Common myeloid progenitor, CD34-positive (primary cell): ENCODE data around the gene ATP1A2.

Source experiments
- CTCF ChIA-PET: fragments of 350-600 bp; sonication (Branson Sonifier 250); formaldehyde crosslinking; loops from one replicate; lab custom pipeline; 2021; ENCODE audit warnings: antibody characterized with exemption; lab: Charles Lee
- POLR2A ChIA-PET: fragments of 350-600 bp; sonication (Branson Sonifier 250); formaldehyde crosslinking; loops from one replicate; lab custom pipeline; 2021; ENCODE audit warnings: antibody characterized with exemption; lab: Charles Lee
- DNase-seq, 3 donors: peaks; one replicate each; pipeline versions ENCODE4 v3.0.0 to v3.0.0-alpha.2; 2013
- H3K27ac ChIP-seq, 2 experiments: 1 replicate in 1 of 2; 2 replicates in 1 of 2; pipeline ENCODE4 v1.7.0; 2013; ENCODE audit warnings: inconsistent platforms in 2 of 2, low read length in 2 of 2, mild to moderate bottlenecking in 2 of 2, low read depth in 1 of 2, moderate library complexity in 1 of 2; ENCODE audit not compliant: severe bottlenecking in 2 of 2, insufficient read depth in 1 of 2, poor library complexity in 1 of 2
- H3K27me3 ChIP-seq, 5 experiments: replicated peaks in 2 of 5; 1 replicate in 3 of 5; 2 replicates in 2 of 5; pipeline versions ENCODE4 v1.6.1 to v1.7.0; 2013; ENCODE audit warnings: low read length in 4 of 5, mild to moderate bottlenecking in 2 of 5, moderate library complexity in 2 of 5, inconsistent platforms in 1 of 5; ENCODE audit not compliant: insufficient read depth in 5 of 5, control insufficient read depth in 4 of 5
- H3K36me3 ChIP-seq, 4 experiments: 1 replicate in 2 of 4; 2 replicates in 2 of 4; pipeline versions ENCODE4 v1.6.1 to v1.7.0; 2013; ENCODE audit warnings: low read length in 3 of 4, control low read depth in 1 of 4, mild to moderate bottlenecking in 1 of 4; ENCODE audit not compliant: control insufficient read depth in 4 of 4, insufficient read depth in 4 of 4
- H3K4me1 ChIP-seq, 4 experiments: 1 replicate in 3 of 4; 2 replicates in 1 of 4; pipeline versions ENCODE4 v1.6.1 to v1.7.1; 2013; ENCODE audit warnings: low read length in 3 of 4, mild to moderate bottlenecking in 3 of 4, control low read depth in 1 of 4, inconsistent platforms in 1 of 4, moderate library complexity in 1 of 4; ENCODE audit not compliant: control insufficient read depth in 4 of 4, insufficient read depth in 4 of 4; ENCODE audit errors: control extremely low read depth in 1 of 4
- H3K4me3 ChIP-seq, 7 experiments: 1 replicate in 4 of 7; 2 replicates in 3 of 7; pipeline versions ENCODE4 v1.5.1 to v1.7.0; 2013; ENCODE audit warnings: mild to moderate bottlenecking in 7 of 7, low read length in 6 of 7, moderate library complexity in 6 of 7, inconsistent platforms in 2 of 7, low read depth in 2 of 7, control low read depth in 1 of 7; ENCODE audit not compliant: insufficient read depth in 4 of 7, control insufficient read depth in 1 of 7; ENCODE audit errors: extremely low read depth in 1 of 7
- H3K9me3 ChIP-seq, 5 experiments: 1 replicate in 4 of 5; 2 replicates in 1 of 5; pipeline versions ENCODE4 v1.6.1 to v1.7.1; 2013; ENCODE audit warnings: low read length in 4 of 5, mild to moderate bottlenecking in 2 of 5, inconsistent platforms in 1 of 5, low read depth in 1 of 5, moderate library complexity in 1 of 5; ENCODE audit not compliant: control insufficient read depth in 4 of 5, insufficient read depth in 2 of 5; ENCODE audit errors: control extremely low read depth in 1 of 5
- WGBS: methylation state at CpG from one replicate; pipeline ENCODE4 v1.1.5; 2013; ENCODE audit not compliant: insufficient coverage; 5-methylcytosine and 5-hydroxymethylcytosine counted together

Gene ATP1A2

GRCh38 chr1:160143695-160144094 is 28.1 kb downstream of the ATP1A2 start:
- H3K36me3 ChIP-seq: no peaks in the 10 kb centered on the region
- no peaks in the 10 kb centered on the region for H3K9me3 ChIP-seq
- ChIA-PET POLR2A (no interaction called here), CTCF (no interaction called here)
- WGBS: 0% methylated on average over 1 of the region's 1 CpG
- no peak overlapping the region for H3K4me3 ChIP-seq
- peaks cover 0 to 2% (median 0%) of the 10 kb centered on the region in 5 experiments for H3K27me3 ChIP-seq
- H3K27ac ChIP-seq: no peak overlapping the region
- DNase-seq: peak; percentile 19 to 70 (median 63)
- H3K4me1 ChIP-seq: peaks cover 0 to 10% (median under 1%) of the 10 kb centered on the region in 4 experiments

GRCh38 chr1:160144921-160145320 is 29.4 kb downstream of the ATP1A2 start:
- no peak for DNase-seq
- Histone ChIP-seq H3K27ac (no peak overlapping the region), H3K4me1 (peaks cover 0 to 10% (median under 1%) of the 10 kb centered on the region in 4 experiments), H3K4me3 (no peak overlapping the region), H3K27me3 (peaks cover 0 to 2% (median 0%) of the 10 kb centered on the region in 5 experiments), H3K36me3 (no peaks in the 10 kb centered on the region), H3K9me3 (no peaks in the 10 kb centered on the region)
- WGBS: 98% methylated on average over 4 of the region's 4 CpGs
- ChIA-PET CTCF (no interaction called here), POLR2A (no interaction called here)

DNA sequence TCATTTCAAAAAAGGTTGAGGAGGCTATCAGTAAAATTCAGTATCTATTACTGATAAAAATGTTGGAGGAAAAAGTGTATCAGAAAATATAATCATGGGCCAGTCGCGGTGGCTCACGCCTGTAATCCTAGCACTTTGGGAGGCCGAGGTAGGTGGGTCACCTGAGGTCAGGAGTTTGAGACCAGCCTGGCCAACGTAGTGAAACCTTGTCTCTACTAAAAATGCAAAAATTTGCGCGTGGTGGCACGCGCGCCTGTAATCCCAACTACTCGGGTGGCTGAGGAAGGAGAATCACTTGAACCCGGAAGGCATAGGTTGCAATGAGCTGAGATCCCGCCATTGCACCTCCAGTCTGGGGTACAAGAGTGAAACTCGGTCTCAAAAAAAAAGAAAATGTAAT is 30.5 kb downstream of the ATP1A2 start:
- Histone ChIP-seq H3K27me3 (peaks cover 0 to 2% (median 0%) of the 10 kb centered on the region in 5 experiments), H3K4me3 (no peak overlapping the region), H3K27ac (no peak overlapping the region), H3K9me3 (no peaks in the 10 kb centered on the region), H3K36me3 (no peaks in the 10 kb centered on the region), H3K4me1 (peaks cover 0 to 10% (median under 1%) of the 10 kb centered on the region in 4 experiments)
- CTCF ChIA-PET: interaction anchor here (1.1 kb wide), 1 partner anchor 37 kb away, joined by 3 read pairs; no protein-coding TSS in a partner anchor
- WGBS: 97% methylated on average over 12 of the region's 14 CpGs
- POLR2A ChIA-PET: no interaction called here
- DNase-seq: no peak

GRCh38 chr1:160148121-160148520 is 32.6 kb downstream of the ATP1A2 start:
- CTCF ChIA-PET: interaction anchor here (0.6 to 1.4 kb wide), 5 partner anchors 12 to 148 kb away, joined by 3 to 6 read pairs (median 3); no protein-coding TSS in a partner anchor
- no peaks in the 10 kb centered on the region for H3K36me3 ChIP-seq
- POLR2A ChIA-PET: no interaction called here

DNA sequence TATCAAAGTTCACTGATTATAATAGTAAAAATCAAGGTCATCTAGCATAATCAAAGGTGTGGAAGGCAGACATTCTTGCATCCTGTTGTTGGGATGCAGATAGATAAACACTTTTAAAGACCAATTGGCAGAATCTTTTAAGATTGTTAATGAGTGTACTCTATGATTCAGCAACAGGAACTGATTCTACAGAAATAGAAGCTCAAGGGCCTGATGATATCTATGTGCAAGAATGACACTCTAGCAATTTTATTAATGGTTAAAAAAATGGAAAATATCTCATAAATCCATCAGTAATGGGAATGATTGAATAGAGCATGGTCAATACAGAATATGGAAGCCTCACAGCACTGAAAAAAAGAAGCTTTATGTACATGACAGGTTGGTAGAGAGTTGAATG is 33.7 kb downstream of the ATP1A2 start:
- H3K4me1 ChIP-seq: peaks cover 0 to 7% (median 0%) of the 10 kb centered on the region in 4 experiments
- DNase-seq: no peak
- H3K9me3 ChIP-seq: no peaks in the 10 kb centered on the region
- CTCF ChIA-PET: interaction anchor here (1.1 to 1.4 kb wide), 3 partner anchors 11 to 46 kb away, joined by 3 to 6 read pairs (median 4); no protein-coding TSS in a partner anchor
- no peak overlapping the region for H3K4me3 ChIP-seq
- H3K27ac ChIP-seq: no peak overlapping the region
- no peaks in the 10 kb centered on the region for H3K27me3 ChIP-seq
- POLR2A ChIA-PET: no interaction called here
- H3K36me3 ChIP-seq: no peaks in the 10 kb centered on the region

More at GRCh38 chr1:160148121-160148520, 32.6 kb downstream of the ATP1A2 start:
- Histone ChIP-seq H3K4me3 (no peak overlapping the region), H3K27me3 (no peaks in the 10 kb centered on the region), H3K4me1 (peaks cover 0 to 12% (median under 1%) of the 10 kb centered on the region in 4 experiments), H3K9me3 (no peaks in the 10 kb centered on the region), H3K27ac (no peak overlapping the region)
- DNase-seq: no peak
- whole genome bisulfite sequencing: 100% methylated on average over 2 of the region's 3 CpGs

DNA sequence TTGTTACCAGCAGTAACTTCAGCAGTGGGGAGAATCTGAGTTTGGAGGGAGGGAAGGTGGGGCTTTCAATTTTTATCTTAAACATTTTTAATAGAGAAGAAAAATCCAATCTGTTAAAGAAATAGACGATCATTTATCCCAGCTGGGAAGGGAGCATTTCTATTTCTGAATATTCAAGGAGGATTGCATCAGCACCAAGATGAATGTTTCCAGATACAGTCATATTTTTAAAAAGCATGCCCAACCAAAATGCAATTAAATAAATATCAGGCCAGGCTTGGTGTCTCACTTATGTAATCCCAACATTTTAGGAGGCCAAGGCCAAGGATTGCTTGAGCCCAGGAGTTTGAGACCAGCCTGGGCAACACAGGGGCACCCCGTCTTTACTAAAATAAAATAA is 34.2 kb downstream of the ATP1A2 start:
- POLR2A ChIA-PET: no interaction called here
- no peak for DNase-seq
- CTCF ChIA-PET: interaction anchor here (1.1 kb wide), 1 partner anchor 42 kb away, joined by 4 read pairs; no protein-coding TSS in a partner anchor

GRCh38 chr1:160151303-160151702 is 35.7 kb downstream of the ATP1A2 start, which contains the start of gene ATP1A4:
Gene ATP1A4 (plus strand): TSS chr1:160151603. CDS start chr1:160152041, 438 bp downstream.
- H3K27me3 ChIP-seq: no peaks in the 10 kb centered on the region
- CTCF ChIA-PET: no interaction called here
- H3K36me3 ChIP-seq: no peaks in the 10 kb centered on the region
- H3K9me3 ChIP-seq: no peaks in the 10 kb centered on the region
- H3K4me3 ChIP-seq: peak within 1 kb of the TSS in 1 of 7 experiments; percentile 11
- WGBS: 98% methylated on average over 6 of the region's 6 CpGs
- H3K4me1 ChIP-seq: peaks cover 0 to 7% (median 0%) of the 10 kb centered on the region in 4 experiments
- no peak for DNase-seq
- H3K27ac ChIP-seq: no peak within 1 kb of the TSS
- POLR2A ChIA-PET: no interaction called here

More for the DNA sequence above, 34.2 kb downstream of the ATP1A2 start:
- 88% methylated on average over 1 of the region's 2 CpGs for WGBS
- Histone ChIP-seq H3K27ac (no peak overlapping the region), H3K27me3 (no peaks in the 10 kb centered on the region), H3K9me3 (no peaks in the 10 kb centered on the region), H3K4me1 (peaks cover 0 to 7% (median 0%) of the 10 kb centered on the region in 4 experiments), H3K4me3 (no peak overlapping the region), H3K36me3 (no peaks in the 10 kb centered on the region)
